Measurements from ENCODE around the gene ZNF845. TPM values are rescaled to one million over a fixed set of nuclear protein-coding genes. Genes with fewer than 3 reads are reported as not detected.

ZNF845 gene
- total RNA-seq, 4 donors from 2014 or later, result 5.7 to 11.1 (median 7.6) TPM

- no peak for DNase-seq (ENCODE audit: low spot score in 2 of 2)
- Histone ChIP-seq H3K4me3 (peak overlapping the region; percentile 57 to 86 (median 74)), H3K4me1 (peaks cover 0 to 12% (median 3%) of the 10 kb centered on the region in 4 donors), H3K27ac (peak overlapping the region; percentile 42 to 82 (median 78)), H3K36me3 (peaks cover 0 to 7% (median 0%) of the 10 kb centered on the region in 3 donors), H3K9me3 (no peaks in the 10 kb centered on the region), H3K27me3 (no peaks in the 10 kb centered on the region)
- TF ChIP-seq EP300 (IDR thresholded peaks at IDR 0.05), result no peak
- no peak for TF ChIP-seq POLR2A (IDR thresholded peaks at IDR 0.05)
- TF ChIP-seq CTCF (IDR thresholded peaks at IDR 0.05), result no peak
- WGBS, 2 donors, result 0 to 1% methylated on average over 25 to 31 of the region's 32 CpGs
Observed at GRCh38 chr19:53365899-53366493, 32.4 kb downstream of the ZNF845 start.

GRCh38 chr19:53372196-53372595 is 38.6 kb downstream of the ZNF845 start:
- Histone ChIP-seq H3K27ac (no peak overlapping the region), H3K27me3 (no peaks in the 10 kb centered on the region), H3K4me1 (peaks cover 0 to under 1% (median 0%) of the 10 kb centered on the region in 4 donors), H3K9me3 (peaks cover 0 to 2% (median 0%) of the 10 kb centered on the region in 4 donors), H3K36me3 (peaks cover 0 to 63% (median 7%) of the 10 kb centered on the region in 3 donors), H3K4me3 (no peak overlapping the region)
- no peak for DNase-seq (ENCODE audit: low spot score in 2 of 2)
- no peak for TF ChIP-seq POLR2A (IDR thresholded peaks at IDR 0.05)
- WGBS, 2 donors, result 87 to 89% methylated on average over 4 of the region's 4 CpGs

- TF ChIP-seq EP300 (IDR thresholded peaks at IDR 0.05), result no peak
- no peak for TF ChIP-seq POLR2A (IDR thresholded peaks at IDR 0.05)
- no peak for TF ChIP-seq CTCF (IDR thresholded peaks at IDR 0.05)
- Histone ChIP-seq H3K4me3 (no peak overlapping the region), H3K4me1 (no peaks in the 10 kb centered on the region), H3K9me3 (peaks cover 0 to 16% (median 0%) of the 10 kb centered on the region in 4 donors), H3K27me3 (no peaks in the 10 kb centered on the region), H3K36me3 (peaks cover 0 to 84% (median 20%) of the 10 kb centered on the region in 3 donors), H3K27ac (no peak overlapping the region)
- 56 to 59% methylated on average over 3 of the region's 3 CpGs for WGBS, 2 donors
- DNase-seq (ENCODE audit: low spot score in 2 of 2), result no peak
Observed at GRCh38 chr19:53374288-53374687, 40.7 kb downstream of the ZNF845 start.

- no peak for DNase-seq (ENCODE audit: low spot score in 2 of 2)
- Histone ChIP-seq H3K27ac (no peak overlapping the region), H3K27me3 (no peaks in the 10 kb centered on the region), H3K4me1 (no peaks in the 10 kb centered on the region), H3K36me3 (peaks cover 0 to 89% (median 20%) of the 10 kb centered on the region in 3 donors), H3K4me3 (no peak overlapping the region), H3K9me3 (peaks cover 0 to 16% (median 0%) of the 10 kb centered on the region in 4 donors)
- TF ChIP-seq CTCF (IDR thresholded peaks at IDR 0.05) (no peak), EP300 (IDR thresholded peaks at IDR 0.05) (no peak), POLR2A (IDR thresholded peaks at IDR 0.05) (no peak)
- 84 to 94% methylated on average over 1 of the region's 1 CpG for WGBS, 2 donors
Observed at GRCh38 chr19:53374743-53375142, 41.2 kb downstream of the ZNF845 start.

- Histone ChIP-seq H3K36me3 (peaks cover 0 to 95% (median 23%) of the 10 kb centered on the region in 3 donors), H3K4me3 (no peak overlapping the region), H3K4me1 (no peaks in the 10 kb centered on the region), H3K9me3 (peaks cover 0 to 72% (median 8%) of the 10 kb centered on the region in 4 donors), H3K27me3 (no peaks in the 10 kb centered on the region), H3K27ac (no peak overlapping the region)
- TF ChIP-seq POLR2A (IDR thresholded peaks at IDR 0.05), result no peak
- TF ChIP-seq CTCF (IDR thresholded peaks at IDR 0.05), result no peak
- no peak for TF ChIP-seq EP300 (IDR thresholded peaks at IDR 0.05)
- 97 to 99% methylated on average over 3 of the region's 3 CpGs for WGBS, 2 donors
- no peak for DNase-seq (ENCODE audit: low spot score in 2 of 2)
Observed at GRCh38 chr19:53381376-53381775, 47.8 kb downstream of the ZNF845 start.
